Measurements from ENCODE around the gene TK1.

TK1 gene

GRCh38 chr17:78135858-78136500 is 50.9 kb downstream of the TK1 start:
- DNase-seq (ENCODE audit: low read depth in 2 of 2, low spot score in 1 of 2) = no peak

DNA sequence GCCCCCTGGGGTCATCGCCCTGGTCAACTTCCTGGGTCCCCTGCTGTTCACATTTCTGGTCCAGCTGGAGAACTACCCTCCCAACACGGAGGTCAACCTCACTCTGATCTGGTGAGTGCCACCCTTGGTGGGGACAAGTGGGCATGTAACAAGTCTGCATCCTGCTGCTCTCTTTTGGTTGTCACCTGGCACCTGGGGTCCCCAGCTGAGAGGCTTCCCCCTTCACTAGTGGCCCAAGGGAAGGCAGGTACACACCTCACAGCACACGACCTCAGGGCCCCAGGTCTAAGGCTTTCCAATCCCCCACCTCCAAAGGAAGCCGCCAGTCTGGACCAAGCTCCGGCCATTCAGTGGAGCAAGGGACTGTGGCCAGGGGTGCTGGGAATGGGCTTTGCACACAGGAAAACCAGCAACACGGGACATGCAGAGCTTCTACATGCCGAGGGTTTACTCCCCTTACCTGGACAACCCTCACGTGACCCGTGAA is 51.9 kb downstream of the TK1 start:
- DNase-seq (ENCODE audit: low read depth in 2 of 2, low spot score in 1 of 2) = no peak

GRCh38 chr17:78133971-78134898 is 52.6 kb downstream of the TK1 start:
- peak in 1 of 2 donors; percentile 47 for DNase-seq (ENCODE audit: low read depth in 2 of 2, low spot score in 1 of 2)

DNA sequence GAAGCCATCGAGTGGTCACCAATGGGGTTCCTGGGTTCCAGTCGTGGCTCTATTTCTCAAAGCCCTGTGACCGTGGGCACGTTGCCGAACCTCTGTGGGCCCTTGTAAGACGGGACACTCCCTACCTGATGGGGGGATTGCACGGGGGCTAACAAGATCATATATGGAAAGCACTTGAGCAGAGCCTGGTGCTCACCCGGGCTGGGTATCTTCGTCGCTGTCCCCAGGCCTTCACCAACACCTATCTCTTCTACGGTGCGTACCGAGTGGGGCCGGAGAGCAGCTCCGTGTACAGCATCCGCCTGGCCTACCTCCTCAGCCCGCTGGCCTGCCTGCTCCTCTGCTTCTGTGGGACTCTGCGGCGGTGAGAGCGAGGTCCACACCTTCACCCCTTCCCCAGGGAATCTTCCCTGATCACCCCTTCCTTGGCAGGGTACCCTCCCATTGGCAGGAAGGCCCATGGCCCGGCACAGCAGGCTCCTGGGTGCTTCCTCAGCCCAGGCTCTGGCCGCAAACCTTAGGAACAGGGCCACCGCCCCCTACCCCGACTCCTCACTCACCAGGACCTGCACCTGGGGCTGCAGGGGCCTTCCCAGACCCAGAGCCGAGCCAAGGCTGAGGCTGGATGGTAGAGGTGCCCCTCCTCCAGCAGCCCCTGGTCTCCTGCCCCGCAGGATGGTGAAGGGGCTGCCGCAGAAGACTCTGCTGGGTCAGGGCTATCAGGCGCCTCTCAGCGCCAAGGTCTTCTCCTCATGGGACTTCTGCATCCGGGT is 53.5 kb downstream of the TK1 start:
- no peak for DNase-seq (ENCODE audit: low read depth in 2 of 2, low spot score in 1 of 2)

GRCh38 chr17:78132767-78133178 is 54.1 kb downstream of the TK1 start:
- no peak for DNase-seq (ENCODE audit: low read depth in 2 of 2, low spot score in 1 of 2)

- DNase-seq (ENCODE audit: low read depth in 2 of 2, low spot score in 1 of 2) = peak in 1 of 2 donors; percentile 67
Measured at GRCh38 chr17:78132084-78132676, 54.7 kb downstream of the TK1 start.

GRCh38 chr17:78131172-78132083 is 55.4 kb downstream of the TK1 start:
- peak in 1 of 2 donors; percentile 77 for DNase-seq (ENCODE audit: low read depth in 2 of 2, low spot score in 1 of 2)

DNA sequence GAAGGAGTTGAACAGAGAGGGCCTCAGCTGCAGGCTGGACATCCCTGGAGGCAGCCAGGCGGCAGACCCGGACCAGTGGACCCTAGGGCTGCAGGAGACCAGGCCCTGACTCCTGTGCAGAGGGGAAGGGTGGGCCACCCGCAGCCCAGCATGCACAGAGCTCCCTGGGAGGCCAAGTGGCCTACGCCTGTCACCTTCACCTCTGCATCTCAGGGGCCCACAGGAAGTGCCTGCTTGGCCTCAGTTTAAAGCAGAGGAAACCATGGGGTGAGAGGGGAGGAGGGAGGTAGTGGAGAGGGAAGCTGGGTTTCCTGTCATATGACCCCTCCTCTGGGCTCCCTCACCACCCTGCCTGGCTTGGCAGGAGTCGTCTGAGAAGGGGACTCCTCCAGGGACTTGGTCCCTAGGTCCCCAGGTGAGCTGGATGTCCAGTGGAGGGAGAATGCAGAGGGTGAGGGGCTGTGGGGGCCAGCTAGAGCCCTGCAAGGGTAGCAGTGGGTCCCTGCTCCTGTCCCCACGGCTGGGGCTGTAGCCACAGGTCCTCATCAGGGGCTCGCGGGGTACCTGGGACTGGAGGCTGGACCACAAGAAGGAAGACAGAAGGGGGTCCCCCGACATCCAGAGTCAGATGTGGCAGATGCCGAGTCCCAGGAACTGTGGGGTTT is 56.3 kb downstream of the TK1 start, which contains the start of gene TMC8:
Gene TMC8, plus strand, starts transcription at position 335 of the 665 bp plus-strand sequence. CDS start 818 bp downstream, outside the sequence.
- DNase-seq (ENCODE audit: low read depth in 2 of 2, low spot score in 1 of 2) = peak in 1 of 2 donors; percentile 53

GRCh38 chr17:78130090-78130436 is 56.8 kb downstream of the TK1 start:
- no peak for DNase-seq (ENCODE audit: low read depth in 2 of 2, low spot score in 1 of 2)

DNA sequence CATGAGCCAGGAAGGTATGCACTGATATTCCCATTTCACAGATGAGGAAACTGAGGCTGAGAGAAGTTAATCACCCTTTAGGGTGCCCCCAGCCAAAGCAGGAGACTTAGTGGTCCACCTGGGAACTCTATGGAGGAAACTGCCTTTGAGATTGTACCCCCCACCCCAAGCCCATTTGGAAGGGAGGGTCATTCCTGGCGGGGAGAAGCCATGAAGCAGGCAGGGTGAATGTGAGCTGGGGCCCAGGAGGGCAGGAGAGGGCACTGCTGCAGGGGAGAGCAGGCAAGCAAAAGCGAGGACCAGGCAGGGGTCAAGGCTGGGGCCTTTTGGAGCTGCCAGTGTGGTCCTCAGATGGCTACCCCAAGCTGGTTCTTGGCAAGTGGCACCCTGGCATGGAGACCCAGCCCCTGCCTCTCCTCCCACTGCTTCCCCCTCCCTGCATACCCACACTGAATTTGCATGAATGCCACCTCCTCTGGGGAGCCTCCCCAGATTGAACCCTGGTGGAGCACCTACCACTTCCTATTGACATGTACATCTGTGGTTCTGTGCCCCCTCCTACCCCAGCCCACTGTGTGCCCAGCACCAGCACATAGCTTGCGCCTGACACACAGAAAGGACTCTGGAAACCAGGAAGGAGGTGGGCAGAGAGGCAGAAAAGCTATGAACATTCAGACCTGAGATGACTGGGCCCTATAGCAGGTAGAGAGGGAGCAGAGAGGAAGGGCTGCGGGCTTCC is 57.3 kb downstream of the TK1 start:
- DNase-seq (ENCODE audit: low read depth in 2 of 2, low spot score in 1 of 2) = no peak

GRCh38 chr17:78128551-78129350 is 58.1 kb downstream of the TK1 start, which contains the start of gene TMC6:
TMC6 (minus strand) TSS chr17:78128755; CDS start chr17:78126832, 1,923 bp downstream.
- peak in 1 of 2 donors; percentile 58 for DNase-seq (ENCODE audit: low read depth in 2 of 2, low spot score in 1 of 2)

DNA sequence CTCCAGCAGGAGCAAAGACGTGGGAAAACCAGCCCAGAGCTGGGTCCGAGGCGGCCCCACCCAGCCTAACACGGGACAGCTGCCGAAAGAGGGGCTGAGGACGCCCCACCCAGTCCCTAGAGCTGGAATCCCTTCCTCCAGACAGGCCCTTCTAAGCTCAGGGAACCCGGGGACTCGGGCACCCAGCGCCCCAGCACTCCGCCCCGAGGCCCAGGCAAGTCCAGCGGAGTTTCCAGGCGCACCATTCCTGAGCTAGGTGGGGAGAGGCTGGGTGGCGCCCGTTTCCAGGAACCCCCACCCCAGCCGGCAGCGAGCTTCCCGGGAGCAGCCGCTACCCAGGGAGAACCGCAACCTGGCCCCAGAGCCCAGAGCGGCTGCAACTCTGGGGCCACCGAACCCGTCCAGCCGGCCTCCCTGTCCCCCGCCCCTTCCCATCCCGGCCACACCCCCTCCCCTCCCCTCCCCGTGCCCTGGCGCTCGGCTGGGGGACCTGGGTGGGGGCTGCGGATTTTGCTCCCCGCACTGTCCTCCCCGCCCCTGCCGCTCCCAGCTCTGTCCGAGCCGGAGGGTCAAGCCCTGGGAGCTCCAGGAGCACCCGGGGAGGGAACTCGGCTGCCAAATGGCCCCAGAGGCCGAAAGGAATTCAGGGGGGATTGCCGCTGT is 58.8 kb downstream of the TK1 start:
- no peak for DNase-seq (ENCODE audit: low read depth in 2 of 2, low spot score in 1 of 2)

GRCh38 chr17:78127239-78127887 is 59.5 kb downstream of the TK1 start:
- DNase-seq (ENCODE audit: low read depth in 2 of 2, low spot score in 1 of 2) = peak in 1 of 2 donors; percentile 50

DNA sequence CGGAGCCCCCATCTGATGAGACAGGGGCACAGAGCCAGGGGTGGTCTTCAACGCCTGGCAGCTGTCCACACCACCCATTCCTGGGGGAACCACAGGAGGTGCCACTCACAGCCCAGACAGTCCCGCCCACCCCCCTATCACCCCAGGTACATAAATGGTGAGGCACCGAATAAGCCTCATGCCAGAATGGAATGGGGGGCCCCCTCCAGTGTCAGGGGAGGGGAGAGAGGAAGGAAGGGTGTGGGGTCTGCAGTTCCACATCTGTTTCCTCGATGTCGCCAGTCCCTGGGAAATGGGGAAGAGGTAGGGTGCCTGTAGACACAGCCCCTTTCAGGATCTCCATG is 60.0 kb downstream of the TK1 start:
- no peak for DNase-seq (ENCODE audit: low read depth in 2 of 2, low spot score in 1 of 2)

DNA sequence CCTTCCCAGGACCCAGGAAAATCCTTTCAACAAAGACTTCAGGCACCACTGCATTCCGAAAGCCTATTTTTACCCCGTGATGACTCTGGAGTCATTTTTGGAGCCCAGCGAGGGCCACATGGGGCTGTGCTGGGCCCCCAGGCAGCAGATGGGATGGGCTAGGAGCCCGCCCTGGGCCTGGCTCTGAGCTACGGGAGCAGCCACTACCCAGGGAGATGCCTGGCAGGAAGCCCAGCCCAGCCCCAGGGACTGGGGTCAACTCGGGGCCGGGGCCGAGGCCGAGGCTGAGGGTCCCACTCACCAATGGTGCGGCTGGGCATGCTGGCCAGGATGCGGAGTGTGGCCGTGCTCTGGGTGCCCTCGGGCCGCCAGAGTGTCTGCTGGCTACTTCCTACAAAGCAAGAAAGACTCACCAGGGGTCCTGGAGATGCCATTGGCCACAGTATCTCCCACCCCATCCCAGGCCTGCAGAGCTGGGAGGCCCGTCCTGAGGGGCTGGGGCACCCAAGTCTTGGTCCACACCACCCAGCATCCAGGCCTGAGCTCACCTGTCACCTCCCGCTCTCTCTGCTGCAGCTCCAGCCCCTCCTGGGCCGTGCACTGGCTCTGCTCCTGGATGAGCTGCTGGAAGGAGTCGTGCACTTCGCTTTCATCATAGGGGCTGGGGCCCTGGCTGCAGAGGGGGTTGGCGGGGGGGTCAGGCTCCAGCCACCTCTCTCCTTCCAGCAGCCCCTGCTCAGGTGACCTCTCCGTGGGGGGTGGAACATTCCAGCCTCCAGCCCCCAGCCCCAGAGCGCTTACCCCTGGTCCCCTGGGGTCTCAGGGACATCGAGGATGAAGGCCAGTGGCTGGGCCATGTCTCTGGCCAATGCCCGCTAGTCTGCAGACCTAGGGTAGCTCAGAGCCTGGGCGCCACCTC is 60.6 kb downstream of the TK1 start:
- DNase-seq (ENCODE audit: low read depth in 2 of 2, low spot score in 1 of 2) = no peak

Data from stimulated activated CD8-positive, alpha-beta memory T cell treated with anti-CD3 and anti-CD28 coated beads, Interleukin-4, amount 100 ng/mL, for 4 hours (primary cell).